NCI-H2171 (cell line): ENCODE measurements around the gene ITGBL1.

ENCODE experiments used
- DNase-seq: peaks from one replicate; lab custom pipeline; 2025; lab: John Stamatoyannopoulos, UW

Gene ITGBL1, protein sequence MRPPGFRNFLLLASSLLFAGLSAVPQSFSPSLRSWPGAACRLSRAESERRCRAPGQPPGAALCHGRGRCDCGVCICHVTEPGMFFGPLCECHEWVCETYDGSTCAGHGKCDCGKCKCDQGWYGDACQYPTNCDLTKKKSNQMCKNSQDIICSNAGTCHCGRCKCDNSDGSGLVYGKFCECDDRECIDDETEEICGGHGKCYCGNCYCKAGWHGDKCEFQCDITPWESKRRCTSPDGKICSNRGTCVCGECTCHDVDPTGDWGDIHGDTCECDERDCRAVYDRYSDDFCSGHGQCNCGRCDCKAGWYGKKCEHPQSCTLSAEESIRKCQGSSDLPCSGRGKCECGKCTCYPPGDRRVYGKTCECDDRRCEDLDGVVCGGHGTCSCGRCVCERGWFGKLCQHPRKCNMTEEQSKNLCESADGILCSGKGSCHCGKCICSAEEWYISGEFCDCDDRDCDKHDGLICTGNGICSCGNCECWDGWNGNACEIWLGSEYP

DNA sequence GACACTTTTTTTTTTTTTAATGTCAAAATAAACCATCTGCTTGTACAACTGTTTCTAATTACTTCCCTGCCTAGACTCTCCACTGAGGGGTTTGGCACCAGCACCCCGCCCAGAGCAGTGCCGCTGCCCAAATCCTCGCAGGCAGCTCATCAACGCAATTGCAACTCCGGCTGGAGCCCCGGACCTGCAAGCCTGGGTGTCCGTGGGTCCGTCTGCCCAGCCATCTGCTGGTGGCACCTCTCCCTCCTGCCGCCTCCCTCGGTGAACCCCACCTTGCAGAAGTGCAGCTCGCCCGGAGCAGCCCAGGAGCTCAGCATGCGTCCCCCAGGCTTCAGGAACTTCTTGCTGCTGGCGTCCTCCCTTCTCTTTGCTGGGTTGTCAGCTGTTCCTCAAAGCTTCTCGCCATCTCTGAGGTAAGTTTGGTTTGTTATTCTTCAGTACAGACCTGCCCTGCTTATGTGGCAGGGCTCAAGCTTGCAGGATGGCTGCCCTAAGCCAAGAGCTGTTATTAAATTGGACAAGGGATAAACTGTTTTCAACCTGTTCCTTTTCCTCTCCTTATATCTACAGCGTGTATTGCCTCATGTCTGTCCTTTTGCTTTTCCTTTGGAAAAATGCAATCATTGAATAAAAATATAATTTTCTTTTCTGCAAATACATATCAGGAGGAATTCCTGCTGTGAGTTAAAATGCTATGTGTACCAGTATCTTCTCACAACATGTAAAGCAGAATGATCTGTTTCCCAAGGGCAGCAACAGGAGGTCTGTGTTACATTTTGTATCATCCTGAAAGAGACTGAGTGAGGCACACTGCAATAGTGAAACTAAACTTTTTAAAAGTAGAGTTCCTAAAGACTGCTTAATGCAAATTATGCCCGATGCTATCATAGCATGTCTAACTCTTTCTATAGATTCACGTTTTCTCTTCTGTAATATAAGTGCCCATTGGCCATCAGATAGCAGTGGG, at the start of gene ITGBL1:
Gene ITGBL1 (plus strand): TSS at position 157 of the 967 bp plus-strand sequence. CDS start 159 bp downstream, at position 316.
- DNase-seq: no peak

DNA sequence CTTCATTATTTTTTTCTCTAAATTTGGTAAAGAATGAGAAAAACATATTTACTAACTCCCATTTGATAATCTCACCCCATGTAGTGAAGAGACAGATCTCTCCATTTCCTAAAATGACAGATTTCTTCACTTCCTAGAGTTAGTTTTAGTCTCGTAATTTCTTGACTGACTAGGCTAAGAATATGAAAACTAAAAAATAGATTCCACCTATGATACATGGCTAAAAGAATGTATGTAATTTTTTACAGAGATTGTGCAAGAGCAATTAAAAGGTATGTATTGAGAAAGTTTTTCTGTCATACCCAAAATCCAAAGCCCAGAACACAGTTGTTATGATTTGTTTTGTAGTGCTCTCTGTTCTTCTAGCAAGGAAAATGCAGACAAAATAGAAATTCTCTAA, 45.7 kb upstream of the ITGBL1 start:
- DNase-seq: no peak

DNA sequence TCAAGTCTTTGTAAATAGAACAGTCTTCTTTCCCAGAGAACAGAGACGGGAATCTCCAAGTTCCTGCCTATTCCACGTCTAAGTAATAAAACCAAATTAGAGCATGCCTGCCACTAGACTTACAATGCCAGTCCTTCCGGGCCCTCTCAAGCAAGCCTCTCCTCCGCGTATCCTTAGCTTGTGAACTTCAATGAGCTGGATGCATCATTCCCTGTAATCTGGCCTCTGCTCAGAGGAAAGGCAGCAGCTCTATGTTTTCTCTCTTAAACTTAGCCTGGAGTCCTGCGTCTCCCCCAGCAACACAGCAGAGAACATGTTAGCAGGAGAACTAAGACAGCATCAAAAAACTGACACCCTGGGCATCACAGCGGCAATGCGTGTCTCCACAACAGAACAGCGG, 44.3 kb upstream of the ITGBL1 start:
- no peak for DNase-seq

DNA sequence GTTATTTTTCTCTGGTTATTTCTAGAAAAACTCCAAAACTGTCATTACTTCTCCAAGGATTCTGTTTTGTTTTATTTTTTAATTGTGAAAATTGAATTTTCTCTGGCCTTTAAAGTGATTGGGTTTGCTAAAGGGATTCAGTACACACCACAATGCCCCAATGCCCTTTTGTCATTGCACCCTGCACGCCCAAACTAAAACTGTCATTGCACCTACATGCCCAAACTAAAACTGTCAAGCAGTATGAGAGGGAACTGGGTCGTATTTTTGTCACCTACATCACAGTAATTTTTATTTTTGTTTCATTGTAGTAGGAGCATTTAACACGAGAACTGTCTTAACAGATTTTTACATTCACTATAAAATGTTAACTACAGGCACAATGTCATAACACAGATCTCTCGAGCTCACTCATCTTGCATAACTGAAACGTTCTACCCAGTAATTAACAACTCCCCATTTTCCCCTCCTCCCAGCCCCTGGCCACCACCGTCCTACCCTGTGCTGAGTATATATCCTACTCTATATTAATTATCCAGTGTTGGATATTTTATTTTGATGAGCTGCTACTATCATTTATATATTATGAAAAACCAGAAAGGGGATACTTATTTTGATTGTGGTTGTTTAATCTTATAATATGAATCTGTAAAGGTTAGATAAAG, 43.4 kb upstream of the ITGBL1 start:
- DNase-seq: no peak

DNA sequence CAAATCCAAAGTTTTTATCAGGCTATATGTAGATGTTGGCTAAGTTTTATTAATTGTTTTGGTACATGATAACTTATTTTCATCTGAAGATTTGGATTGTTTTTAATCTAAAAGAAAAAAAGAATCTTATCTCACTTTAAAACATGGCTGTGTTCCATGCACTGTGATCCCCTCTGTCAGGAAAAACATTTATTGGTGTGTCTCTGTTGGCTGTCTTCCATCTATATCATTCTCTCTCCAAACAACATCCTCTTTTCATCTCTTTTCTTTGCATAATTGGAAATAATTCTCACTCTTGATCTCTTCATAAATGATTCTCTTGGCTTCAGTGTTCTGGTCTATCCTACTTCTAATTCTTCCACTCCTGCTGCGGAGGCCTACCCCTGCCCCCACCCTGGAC, 40.4 kb upstream of the ITGBL1 start:
- no peak for DNase-seq

DNA sequence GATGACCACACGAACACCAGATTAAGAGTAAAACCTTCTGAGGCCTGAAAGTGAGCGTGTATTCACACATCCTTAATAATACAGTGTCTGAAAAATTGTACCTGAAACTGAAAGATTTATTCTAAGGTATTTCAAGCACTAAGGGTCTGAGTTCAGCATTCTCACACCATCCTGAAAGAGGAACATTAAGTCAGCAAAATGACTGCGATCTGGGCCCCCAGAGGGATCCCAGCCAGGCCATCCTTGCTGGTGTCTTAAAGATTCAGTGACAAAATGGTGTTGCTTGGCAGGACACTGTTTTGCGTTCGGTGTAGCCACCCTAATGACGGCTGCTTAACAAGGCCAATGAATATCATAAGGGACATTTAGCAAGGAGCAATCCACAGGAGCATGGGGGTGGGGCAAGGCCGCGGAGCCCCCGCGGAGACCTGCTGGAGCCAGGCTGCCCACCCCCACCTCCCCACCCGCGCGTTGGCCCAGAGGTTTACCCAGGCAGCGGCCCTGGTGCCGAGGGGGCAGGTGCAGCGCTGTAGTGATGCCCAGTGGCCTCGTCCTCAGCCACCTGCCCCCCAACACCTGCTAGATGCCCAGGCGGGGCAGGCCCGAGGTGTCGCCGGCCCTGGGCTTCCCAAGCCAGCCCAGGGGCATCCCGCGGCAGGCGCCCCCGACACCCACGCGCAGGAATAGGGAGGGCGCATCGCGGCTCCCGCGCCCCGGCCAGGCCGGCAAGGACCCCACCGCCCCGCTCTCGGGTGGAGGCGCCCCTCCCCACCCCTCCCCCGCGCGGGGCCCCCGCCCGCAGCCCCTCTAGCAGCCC, 36.9 kb upstream of the ITGBL1 start:
- no peak for DNase-seq

DNA sequence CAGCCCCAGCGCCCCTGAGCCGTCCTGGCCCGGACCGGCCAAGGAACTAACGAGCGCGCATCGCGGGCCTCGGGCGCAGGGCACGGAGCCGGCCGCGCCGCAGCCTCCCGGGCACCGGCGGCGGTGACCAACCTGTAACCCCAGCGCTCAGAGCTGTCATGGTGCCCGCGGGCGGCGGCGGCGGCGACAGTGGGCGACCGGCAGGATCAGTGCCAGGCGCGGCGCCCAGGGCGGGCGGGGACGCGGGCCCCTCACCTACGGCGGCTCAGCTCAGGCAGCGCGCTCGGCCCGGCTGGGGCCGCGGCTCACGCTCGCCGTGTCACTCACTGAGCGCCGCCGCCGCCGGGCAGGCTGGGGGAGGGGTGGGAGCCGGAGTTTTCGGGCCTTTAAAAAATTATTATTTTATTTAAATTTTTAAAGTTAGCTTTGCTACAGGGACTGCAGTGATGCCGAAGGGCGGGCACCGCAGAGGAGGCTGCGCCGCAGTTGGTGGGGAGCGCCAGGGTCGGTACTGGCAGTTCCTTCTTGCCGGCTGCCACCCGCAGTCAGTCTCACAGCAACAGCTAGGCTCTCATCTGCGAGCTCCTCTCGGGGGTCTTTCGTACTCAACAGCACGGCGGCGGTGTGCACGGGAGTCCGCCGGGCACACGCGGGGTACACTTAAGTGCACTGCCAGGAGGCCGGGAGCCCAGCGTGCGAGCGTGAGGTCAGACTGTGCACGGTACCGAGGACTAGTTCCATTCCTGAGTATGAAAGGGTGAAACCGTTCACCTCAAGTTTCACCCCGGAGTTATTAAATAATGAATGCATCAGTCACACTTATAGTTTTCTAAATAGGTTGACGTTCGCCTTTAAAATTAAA, 36.1 kb upstream of the ITGBL1 start, which contains the start of gene NALCN:
Gene NALCN (minus strand): TSS at position 328 of the 862 bp plus-strand sequence. CDS start 17,382 bp downstream, outside the sequence.
- peak; percentile 60 for DNase-seq

DNA sequence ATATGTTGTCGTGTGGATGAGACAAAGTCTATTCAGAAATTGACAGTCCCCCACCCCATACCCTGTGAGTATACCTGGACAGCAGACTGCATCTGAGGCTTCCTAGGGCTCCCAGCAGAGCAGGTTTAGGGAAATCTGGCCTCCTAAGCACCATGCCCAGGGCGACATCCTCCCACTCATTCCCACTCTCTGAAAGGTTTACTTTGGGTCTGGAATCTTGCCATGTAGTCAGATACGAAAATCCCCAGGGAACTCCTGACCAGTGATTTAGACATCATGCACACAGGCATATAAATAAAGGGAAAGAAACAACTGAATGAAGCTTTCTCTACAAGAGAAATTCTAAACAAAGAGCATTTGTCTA, 35.5 kb upstream of the ITGBL1 start:
- DNase-seq: peak; percentile 70

DNA sequence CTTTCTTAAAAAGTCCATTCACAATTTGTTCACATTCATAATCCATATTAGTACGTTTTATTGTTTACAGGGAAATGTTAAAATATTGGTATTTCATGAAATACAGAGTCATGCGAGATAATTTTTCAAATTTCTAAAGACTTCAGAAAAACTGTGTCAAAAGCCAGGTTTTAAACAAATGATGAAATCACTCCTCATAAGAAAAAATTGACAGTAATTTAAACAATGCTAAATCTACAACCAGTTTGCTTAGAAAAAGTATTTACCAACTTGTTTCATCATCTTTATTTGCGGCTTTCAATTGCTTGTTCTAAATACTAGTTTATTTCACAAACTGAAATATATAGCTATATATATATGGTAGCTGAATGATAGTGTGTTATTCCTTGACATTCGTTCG, 35.0 kb upstream of the ITGBL1 start:
- no peak for DNase-seq

DNA sequence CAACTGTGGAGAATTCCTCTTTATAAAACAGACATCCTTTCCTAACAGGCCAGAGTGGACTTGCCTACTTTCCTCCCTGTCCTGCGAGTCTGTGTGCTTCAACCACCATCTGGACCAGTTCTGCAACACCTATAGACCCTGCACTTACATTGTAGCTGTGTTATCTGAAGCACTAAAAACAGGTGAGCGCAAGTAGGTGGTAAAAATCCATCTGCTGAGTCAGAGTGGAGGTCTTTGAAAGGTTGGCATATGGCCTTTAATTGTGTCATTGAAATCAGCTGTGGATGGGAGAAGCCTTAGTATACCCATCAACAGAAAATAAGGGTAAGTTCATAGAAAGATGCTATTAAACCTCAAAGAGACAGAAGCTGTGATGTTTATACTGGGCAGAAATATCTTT, 28.6 kb upstream of the ITGBL1 start:
- DNase-seq: peak; percentile 57

DNA sequence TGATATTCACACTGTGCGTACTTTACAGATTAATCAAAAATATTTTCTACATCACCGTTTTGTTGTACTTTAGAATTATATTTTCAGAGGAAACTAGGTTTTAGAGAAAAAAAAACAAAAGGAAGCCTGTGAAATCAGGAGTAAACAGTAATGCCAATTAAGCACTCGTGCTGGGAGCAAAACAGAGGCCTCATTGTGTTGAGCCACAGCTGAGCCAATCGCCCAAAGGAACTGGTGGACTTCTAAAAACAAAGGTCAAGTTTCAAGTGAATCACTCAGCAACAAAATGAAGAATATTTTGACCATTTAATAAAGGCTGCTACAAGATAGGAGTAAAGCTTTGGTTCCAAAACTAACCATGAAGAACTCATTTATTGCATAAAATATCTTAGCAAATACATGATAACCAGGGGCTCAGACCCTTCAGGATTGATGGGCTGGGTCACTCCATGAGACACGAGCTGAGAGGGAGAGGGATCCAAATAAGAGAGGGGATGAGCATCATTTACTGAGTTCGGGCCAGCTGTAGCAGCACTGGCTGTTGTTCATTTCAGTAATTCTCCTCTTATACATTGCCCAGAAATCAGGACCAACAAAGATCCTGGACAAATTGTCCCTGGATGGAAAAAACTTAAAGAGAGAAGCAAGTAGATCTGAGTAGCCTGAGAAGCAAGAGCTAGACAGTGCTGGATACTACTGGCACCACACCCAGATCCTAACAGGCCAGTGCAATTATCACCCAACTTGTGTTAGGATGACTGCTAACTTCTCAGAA, 27.9 kb upstream of the ITGBL1 start:
- DNase-seq: no peak

DNA sequence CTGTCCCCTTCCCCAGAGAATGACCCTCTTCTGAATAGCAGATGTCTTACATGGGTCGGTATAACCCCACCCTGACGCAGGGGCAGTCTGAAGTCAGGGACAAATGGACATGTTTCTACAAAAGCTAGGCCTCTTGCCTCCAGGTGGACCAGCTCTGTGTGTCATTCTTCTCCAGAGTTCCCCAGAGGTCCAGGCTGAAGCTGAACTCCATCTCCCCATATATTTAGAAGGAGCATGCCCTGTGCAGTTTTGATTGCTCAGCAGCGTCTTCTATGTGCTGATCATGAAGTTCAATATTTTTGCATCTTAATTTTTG, 27.4 kb upstream of the ITGBL1 start:
- no peak for DNase-seq

DNA sequence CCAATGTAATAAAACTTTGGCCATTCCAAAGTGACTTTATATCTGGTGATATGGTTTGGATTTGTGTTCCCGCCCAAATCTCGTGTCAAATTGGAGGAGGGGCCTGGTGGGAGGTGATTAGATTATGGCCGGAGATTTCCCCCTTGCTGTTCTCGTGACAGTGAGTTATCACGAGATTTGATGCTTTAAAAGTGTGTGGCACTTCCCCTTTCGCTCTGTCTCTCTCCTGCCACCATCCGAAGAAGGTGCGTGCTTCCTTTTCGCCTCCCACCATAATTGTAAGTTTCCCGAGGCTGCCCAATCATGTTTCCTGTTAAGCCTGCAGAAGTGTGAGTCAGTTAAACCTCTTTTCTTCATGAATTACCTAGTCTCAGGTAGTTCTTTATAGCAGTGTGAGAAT, 26.9 kb upstream of the ITGBL1 start:
- DNase-seq: no peak

DNA sequence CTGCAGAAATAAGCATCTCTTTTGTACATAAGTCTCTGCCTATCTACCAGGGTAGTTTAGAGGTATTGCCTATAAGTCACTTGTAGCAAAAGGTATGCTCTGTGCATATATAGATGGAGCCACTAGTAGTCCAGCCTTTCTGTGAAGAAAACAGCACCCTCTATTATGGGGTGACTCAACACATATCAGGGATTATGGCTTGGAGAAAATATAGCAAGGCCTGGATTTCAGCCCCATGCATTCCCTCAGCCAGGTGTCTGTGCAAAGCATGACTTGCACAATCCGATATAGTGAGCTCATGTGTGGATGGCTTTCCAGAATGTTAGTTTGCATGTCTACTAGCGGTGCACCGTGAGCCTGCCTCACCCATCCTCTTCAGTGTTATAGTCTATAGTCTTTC, 22.7 kb upstream of the ITGBL1 start:
- DNase-seq: no peak

DNA sequence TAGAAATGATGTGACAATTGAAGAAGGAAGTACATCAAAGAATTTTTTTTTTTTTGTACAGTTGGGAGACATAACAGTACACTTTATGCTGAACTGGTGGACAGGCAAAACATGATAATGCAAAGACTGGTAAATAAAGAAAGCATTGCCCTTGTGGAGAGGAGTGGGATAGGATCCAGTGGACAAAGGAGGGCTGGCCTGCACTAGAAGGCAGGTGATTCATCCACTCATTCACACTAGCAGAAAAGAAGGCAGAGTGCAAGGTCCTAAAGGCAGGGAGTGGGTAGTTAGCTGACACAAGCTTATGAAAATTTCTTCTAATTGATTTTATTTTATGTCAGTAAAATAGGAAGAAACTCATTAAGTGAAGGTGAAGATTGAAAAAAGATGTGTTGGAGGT, 18.6 kb upstream of the ITGBL1 start:
- DNase-seq: no peak

DNA sequence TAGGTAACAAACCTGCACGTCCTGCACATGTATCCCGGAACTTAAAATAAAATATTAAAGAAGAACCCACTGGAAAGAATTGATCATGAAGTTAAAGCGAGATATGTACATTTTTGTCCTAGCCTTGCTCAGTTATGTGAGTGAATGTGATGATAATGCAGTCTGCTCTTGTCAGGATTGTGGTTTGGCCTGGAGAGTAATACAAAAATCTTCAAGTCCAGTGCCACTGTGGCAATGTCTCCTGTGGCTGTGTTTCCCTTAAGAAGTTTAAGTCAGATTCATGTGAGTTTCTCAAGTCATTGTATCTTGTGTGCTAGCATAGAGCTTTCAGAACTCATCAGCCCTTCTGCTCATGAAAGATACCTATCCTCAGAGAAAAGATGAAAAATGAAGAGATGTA, 18.0 kb upstream of the ITGBL1 start:
- no peak for DNase-seq

DNA sequence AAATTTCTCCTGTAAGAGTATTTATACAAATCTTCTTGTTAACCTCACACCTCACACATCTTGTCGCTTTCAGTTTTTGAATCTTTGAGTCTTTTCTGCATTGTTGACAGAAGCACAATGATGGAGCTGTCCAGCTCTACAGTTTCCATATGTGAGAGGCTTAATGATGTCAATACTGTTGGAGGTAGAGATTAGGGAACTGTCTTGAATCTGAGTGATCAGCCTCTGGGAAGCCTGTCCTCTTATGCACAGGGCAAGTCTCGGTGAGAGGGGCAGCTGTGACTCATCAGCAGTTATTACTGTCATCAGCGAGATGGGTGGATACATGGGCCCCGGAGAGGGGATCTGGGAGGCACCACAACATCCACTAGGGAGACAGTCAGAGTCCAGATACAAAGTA, 4.6 kb upstream of the ITGBL1 start:
- DNase-seq: no peak

DNA sequence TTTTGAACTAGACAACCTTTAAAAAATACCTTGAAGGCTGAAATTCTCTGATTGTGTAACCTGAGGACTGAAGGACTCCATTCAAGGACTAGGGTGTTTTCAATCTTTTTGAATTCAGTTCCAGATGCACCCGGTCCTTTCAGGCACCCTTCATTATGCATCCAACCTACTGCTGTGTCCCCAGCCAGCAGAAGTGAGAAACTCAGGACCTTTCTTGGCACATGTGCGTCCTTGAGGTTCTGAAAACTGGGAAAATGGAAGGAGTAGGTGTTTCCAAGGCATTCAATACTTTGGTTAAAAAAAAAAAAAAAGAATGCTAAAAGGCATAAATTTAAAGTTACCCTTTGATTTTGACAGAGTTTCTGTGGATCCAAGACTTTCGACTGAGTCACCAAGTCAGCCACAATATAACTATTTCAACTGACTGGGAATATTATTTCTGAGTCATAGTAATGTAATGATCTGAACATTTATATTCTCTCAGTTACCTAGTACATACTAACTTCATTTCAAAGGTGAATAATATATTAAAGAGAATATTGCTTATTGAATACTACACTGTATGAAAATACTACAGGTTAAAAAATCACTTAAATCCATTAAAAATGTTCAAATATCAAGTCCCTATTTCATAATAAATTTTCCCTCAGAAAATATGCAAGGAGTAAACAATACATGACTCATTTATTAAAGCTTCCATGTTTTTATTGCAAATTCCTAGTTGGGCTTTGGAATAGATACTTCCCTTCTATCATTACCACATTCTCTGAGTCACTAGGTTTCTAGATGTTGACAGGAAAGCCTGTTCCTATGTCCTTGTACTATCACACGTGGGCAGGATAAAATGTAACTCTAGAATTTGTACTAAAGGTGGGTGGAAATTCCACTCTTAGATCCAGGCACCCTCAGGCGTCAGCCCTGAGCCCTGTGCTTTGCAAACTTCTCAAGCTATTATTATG, 2.4 kb upstream of the ITGBL1 start:
- DNase-seq: no peak

DNA sequence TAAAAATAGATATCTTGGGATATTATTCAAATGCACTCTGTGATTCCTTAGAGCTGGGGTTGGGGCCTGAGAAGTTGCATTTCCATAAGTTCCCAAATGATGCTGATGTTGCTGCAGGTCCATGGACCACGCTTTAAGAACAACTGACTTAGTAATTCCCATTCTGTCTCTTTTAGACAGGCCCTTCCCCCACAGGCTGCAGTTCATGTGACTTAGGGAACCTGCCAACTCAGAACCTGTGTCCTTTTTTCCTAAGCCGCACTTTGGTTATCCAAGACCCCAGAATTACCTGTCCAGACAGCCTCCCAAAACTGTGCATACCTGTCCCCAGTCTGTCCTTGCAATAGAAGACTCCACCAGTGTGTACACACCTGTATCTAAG, 1.7 kb upstream of the ITGBL1 start:
- no peak for DNase-seq
